ENCODE results near the gene CUL4A.
"Not testable (repeated sequence)": the region's sequence is repeated elsewhere in the genome, so short reads cannot be mapped to it uniquely, and the experiment has no call there.

DNA sequence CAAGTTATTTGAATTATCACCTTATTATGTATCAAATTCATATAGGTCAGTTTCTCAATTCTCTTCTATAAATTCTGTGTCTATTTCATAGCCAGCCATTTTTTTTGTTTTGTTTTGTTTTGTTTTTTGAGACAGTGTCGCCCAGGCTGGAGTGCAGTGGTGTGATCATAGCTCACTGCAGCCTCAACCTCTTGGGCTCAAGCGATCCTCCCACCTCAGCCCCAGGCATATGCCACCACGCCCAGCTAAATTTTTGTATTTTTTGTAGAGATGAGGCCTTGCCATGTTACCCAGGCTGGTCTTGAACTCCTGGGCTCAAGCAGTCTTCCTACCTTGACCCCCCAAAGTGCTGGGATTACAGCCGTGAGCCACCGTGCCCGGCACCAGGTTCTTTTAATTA lies 48.5 kb downstream of the CUL4A start:
- TF ChIP-seq CTCF (conservative IDR thresholded peaks at IDR 0.05 in 1 of 2, IDR thresholded peaks at IDR 0.05 in 1 of 2; ENCODE audit: low read depth in 1 of 2, low read length in 2 of 2); EZH2 (IDR thresholded peaks at IDR 0.05; ENCODE audit: low read length, missing control alignments): not testable (repeated sequence)

Data from fibroblast of lung (primary cell).